ENCODE data around the gene PHF20. TPM values are rescaled to one million over a fixed set of nuclear protein-coding genes. Genes with fewer than 3 reads are reported as not detected.

PHF20 gene
- total RNA-seq, 4 donors from 2014 or later: 30.5 to 53.3 (median 33.4) TPM

DNA sequence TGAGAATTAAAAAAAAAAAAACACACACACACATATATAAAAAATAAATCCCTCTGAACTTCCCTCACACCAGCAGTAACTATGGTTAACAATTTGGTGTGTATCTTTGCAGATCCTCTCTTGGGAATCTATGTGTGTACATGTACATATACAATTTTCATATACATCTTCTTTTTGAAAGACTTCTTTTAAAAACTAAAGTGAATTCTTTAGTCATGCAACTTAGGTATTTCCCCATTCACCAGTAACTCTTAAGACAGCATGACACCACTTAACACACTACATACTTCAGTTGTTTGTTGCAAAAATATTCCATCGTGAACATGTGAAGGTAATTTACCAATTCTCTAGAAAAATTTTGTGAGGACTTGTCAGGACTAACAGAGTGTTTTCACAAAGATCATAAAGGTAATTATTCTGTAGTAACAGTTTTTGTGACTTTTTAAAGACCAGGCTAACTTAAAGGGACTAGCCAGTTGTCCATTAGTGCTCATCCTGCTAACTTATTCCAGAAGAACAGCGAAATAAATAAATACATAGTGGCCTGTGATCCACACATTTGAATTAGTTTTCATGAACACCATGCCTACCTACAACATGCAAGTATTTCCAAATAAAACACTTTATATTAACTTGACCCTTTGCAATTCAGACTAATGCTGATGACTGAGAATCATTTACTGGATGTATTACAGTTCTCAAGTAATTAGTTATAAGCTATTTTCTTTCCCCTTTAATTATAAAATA lies 41.8 kb upstream of the PHF20 start:
- DNase-seq (ENCODE audit: low spot score in 2 of 2): no peak
- intact Hi-C loops (cut with DNase I; ENCODE audit: low total_unique reads): no loop called here
- WGBS, 2 donors: 80 to 83% methylated on average over 2 of the region's 2 CpGs
- TF ChIP-seq, protein P1, sequence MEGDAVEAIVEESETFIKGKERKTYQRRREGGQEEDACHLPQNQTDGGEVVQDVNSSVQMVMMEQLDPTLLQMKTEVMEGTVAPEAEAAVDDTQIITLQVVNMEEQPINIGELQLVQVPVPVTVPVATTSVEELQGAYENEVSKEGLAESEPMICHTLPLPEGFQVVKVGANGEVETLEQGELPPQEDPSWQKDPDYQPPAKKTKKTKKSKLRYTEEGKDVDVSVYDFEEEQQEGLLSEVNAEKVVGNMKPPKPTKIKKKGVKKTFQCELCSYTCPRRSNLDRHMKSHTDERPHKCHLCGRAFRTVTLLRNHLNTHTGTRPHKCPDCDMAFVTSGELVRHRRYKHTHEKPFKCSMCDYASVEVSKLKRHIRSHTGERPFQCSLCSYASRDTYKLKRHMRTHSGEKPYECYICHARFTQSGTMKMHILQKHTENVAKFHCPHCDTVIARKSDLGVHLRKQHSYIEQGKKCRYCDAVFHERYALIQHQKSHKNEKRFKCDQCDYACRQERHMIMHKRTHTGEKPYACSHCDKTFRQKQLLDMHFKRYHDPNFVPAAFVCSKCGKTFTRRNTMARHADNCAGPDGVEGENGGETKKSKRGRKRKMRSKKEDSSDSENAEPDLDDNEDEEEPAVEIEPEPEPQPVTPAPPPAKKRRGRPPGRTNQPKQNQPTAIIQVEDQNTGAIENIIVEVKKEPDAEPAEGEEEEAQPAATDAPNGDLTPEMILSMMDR (IDR thresholded peaks at IDR 0.05): no peak
- no peak for TF ChIP-seq POLR2A (IDR thresholded peaks at IDR 0.05)
- H3K4me3 ChIP-seq (ENCODE audit: low read depth, poor library complexity, severe bottlenecking): no peak overlapping the region

DNA sequence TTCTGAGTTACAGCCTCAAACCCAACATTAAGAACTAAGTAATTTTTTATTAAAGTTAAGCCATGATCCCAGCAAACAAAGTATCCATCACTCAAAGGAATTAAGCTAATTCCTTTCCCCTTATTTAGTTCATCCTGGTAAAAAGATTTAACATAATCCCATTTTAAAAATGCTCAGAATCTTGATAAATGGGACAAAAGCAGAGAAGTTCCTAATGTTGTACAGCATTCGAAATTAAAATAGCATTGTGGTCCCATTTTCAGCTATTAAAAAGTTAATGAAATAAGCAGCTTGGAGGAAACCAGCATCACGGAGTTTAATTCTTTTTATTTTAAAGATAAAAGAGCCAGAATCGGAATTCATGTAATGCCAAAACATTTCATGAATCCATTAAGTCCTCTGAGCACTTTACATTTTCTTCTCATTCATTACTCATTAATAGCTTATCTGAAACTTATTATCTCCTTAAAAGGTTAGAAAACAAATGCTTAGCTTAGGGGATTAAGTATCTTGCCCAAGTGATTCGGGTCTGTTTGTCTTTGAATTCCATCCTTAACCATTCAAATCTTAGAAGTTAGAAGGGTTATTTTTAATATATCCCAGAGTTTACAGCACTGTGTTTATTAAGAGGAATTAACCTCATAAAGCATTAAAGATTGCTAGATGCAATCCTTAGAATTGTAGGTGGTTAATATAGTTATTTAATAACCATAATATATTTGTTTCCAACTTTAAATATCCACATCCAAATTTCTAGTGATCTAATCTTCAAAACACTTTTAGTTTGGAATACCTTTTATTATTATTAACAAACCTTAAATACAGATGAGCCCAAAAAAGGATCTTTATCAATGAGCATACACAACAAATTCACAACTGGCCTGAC lies 41.0 kb upstream of the PHF20 start:
- TF ChIP-seq, protein P1 (IDR thresholded peaks at IDR 0.05): no peak
- TF ChIP-seq POLR2A (IDR thresholded peaks at IDR 0.05): no peak
- intact Hi-C loops (cut with DNase I; ENCODE audit: low total_unique reads): no loop called here
- no peak for DNase-seq (ENCODE audit: low spot score in 2 of 2)
- H3K4me3 ChIP-seq (ENCODE audit: low read depth, poor library complexity, severe bottlenecking): no peak overlapping the region
- 48 to 66% methylated on average over 4 of the region's 4 CpGs for WGBS, 2 donors

DNA sequence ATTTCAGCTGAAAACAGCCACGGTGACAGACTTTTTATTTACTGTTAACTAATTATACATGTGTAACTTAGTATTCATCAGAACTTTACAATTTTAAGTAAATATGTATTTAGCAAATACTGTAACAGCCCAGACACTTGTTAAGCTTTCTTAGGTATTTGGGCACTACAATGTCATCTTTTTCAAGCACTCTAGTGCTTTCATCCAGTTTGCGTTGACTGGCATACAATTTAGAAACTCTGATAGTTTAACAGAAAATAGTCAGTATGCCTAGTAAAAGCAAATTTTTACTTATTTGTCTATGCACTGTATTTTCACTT lies 40.4 kb upstream of the PHF20 start:
- no peak for DNase-seq (ENCODE audit: low spot score in 2 of 2)
- WGBS, 2 donors: 65 to 68% methylated on average over 2 of the region's 2 CpGs
- no peak for TF ChIP-seq POLR2A (IDR thresholded peaks at IDR 0.05)
- TF ChIP-seq, protein P1 (IDR thresholded peaks at IDR 0.05): no peak
- no peak overlapping the region for H3K4me3 ChIP-seq (ENCODE audit: low read depth, poor library complexity, severe bottlenecking)
- intact Hi-C loops (cut with DNase I; ENCODE audit: low total_unique reads): no loop called here

DNA sequence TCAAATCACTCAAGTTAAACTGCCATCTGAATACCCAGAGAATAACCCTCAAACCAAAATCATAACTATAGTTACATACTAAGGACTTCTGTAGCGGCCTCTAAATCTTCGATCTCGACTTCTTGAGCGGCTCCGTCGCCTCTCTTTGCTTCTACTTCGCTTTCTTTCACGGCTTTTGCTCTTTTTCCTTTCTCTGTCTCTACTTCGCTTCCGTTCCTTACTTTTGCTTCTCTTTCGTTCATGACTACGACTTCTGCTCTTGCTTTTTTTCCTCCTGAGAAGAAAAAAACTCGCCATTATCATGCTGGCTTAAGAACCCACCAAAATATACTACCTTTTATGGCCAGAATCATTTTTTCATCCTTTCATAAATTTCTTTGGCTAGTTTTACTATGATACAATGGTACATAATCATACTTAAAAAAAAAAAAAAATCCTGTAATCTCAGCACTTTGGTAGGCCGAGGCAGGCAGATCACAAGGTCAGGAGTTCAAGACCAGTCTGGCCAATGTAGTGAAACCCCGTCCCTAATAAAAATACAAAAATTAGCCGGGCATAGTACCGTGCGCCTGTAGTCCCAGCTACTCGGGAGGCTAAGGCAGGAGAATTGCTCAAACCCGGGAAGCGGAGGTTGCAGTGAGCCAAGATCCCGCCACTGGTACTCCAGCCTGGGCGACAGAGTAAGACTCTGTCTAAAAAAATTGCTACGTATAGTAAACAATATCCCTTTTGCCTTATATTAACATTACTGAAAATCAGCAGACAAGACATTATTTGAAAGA lies 39.8 kb upstream of the PHF20 start:
- no peak overlapping the region for H3K4me3 ChIP-seq (ENCODE audit: low read depth, poor library complexity, severe bottlenecking)
- no peak for DNase-seq (ENCODE audit: low spot score in 2 of 2)
- intact Hi-C loops (cut with DNase I; ENCODE audit: low total_unique reads): no loop called here
- TF ChIP-seq, protein P1 (IDR thresholded peaks at IDR 0.05): no peak
- no peak for TF ChIP-seq POLR2A (IDR thresholded peaks at IDR 0.05)
- 92% methylated on average over 24 of the region's 24 CpGs for WGBS, 2 donors

DNA sequence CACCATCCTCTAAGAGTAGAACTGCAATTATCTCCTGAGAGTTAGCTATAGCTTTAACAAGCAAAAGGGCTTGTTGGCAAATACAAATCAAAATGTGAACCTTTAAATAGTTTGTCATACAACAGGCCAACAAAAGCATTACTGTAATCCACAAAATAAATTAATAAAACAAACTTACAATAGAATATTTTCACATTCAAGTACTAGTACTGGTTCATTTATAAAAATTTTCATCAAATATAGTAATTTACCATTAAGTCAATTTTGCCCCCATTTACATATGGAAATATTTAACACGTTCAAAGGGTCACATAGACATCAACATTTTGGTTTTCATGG lies 39.2 kb upstream of the PHF20 start:
- TF ChIP-seq, protein P1 (IDR thresholded peaks at IDR 0.05): no peak
- TF ChIP-seq POLR2A (IDR thresholded peaks at IDR 0.05): no peak
- DNase-seq (ENCODE audit: low spot score in 2 of 2): no peak
- WGBS, 2 donors: 50 to 59% methylated on average over 1 of the region's 1 CpG
- H3K4me3 ChIP-seq (ENCODE audit: low read depth, poor library complexity, severe bottlenecking): no peak overlapping the region
- intact Hi-C loops (cut with DNase I; ENCODE audit: low total_unique reads): no loop called here

Data from lower leg skin (tissue), 4 donors.